Measurements from ENCODE around the gene AKT3. TPM values are rescaled to one million over a fixed set of nuclear protein-coding genes. Genes with fewer than 3 reads are reported as not detected.

AKT3 gene
- total RNA-seq, 1 experiment from 2014 or later, result 56.9 TPM

GRCh38 chr1:243557866-243558265 lies 292.2 kb downstream of the AKT3 start:
- no peak for DNase-seq (ENCODE audit: low spot score)

- no peak for DNase-seq (ENCODE audit: low spot score)
Measured at GRCh38 chr1:243554686-243555085, 295.4 kb downstream of the AKT3 start.

GRCh38 chr1:243553090-243553489 lies 297.0 kb downstream of the AKT3 start:
- DNase-seq (ENCODE audit: low spot score), result no peak

- no peak for DNase-seq (ENCODE audit: low spot score)
Measured at GRCh38 chr1:243550276-243550675, 299.8 kb downstream of the AKT3 start.

- no peak for DNase-seq (ENCODE audit: low spot score)
Measured at GRCh38 chr1:243549791-243550190, 300.3 kb downstream of the AKT3 start.

GRCh38 chr1:243549108-243549507 lies 300.9 kb downstream of the AKT3 start:
- DNase-seq (ENCODE audit: low spot score), result peak; percentile 63

- DNase-seq (ENCODE audit: low spot score), result no peak
Measured at GRCh38 chr1:243548516-243548915, 301.5 kb downstream of the AKT3 start.

GRCh38 chr1:243547891-243548290 lies 302.2 kb downstream of the AKT3 start:
- DNase-seq (ENCODE audit: low spot score), result no peak

GRCh38 chr1:243546457-243546856 lies 303.6 kb downstream of the AKT3 start:
- no peak for DNase-seq (ENCODE audit: low spot score)

- no peak for DNase-seq (ENCODE audit: low spot score)
Measured at GRCh38 chr1:243543501-243543900, 306.5 kb downstream of the AKT3 start.

- peak; percentile 10 for DNase-seq (ENCODE audit: low spot score)
Measured at GRCh38 chr1:243542739-243543415, 307.2 kb downstream of the AKT3 start.

GRCh38 chr1:243539636-243540035 lies 310.4 kb downstream of the AKT3 start:
- no peak for DNase-seq (ENCODE audit: low spot score)

GRCh38 chr1:243535014-243535413 lies 315.0 kb downstream of the AKT3 start:
- DNase-seq (ENCODE audit: low spot score), result no peak

GRCh38 chr1:243529512-243529911 lies 320.5 kb downstream of the AKT3 start:
- DNase-seq (ENCODE audit: low spot score), result no peak

- DNase-seq (ENCODE audit: low spot score), result no peak
Measured at GRCh38 chr1:243528459-243529121, 321.5 kb downstream of the AKT3 start.

GRCh38 chr1:243526180-243526579 lies 323.9 kb downstream of the AKT3 start:
- DNase-seq (ENCODE audit: low spot score), result no peak

- DNase-seq (ENCODE audit: low spot score), result peak; percentile 83
Measured at GRCh38 chr1:243525085-243525487, 325.0 kb downstream of the AKT3 start.

GRCh38 chr1:243523766-243524165 lies 326.3 kb downstream of the AKT3 start:
- no peak for DNase-seq (ENCODE audit: low spot score)

- DNase-seq (ENCODE audit: low spot score), result no peak
Measured at GRCh38 chr1:243520831-243521230, 329.2 kb downstream of the AKT3 start.

- DNase-seq (ENCODE audit: low spot score), result no peak
Measured at GRCh38 chr1:243514927-243515326, 335.1 kb downstream of the AKT3 start.

GRCh38 chr1:243513726-243514491 lies 336.1 kb downstream of the AKT3 start:
- DNase-seq (ENCODE audit: low spot score), result peak; percentile 85

GRCh38 chr1:243510928-243511327 lies 339.1 kb downstream of the AKT3 start:
- no peak for DNase-seq (ENCODE audit: low spot score)

- DNase-seq (ENCODE audit: low spot score), result no peak
Measured at GRCh38 chr1:243508943-243509342, 341.1 kb downstream of the AKT3 start.
